GM18951 (cell line): ENCODE results near the gene OPN1SW.

Experiments used
- POLR2A ChIP-seq: IDR thresholded peaks from 4 replicates; pipeline ENCODE4 v1.6.1; 2011; ENCODE audit warnings: mild to moderate bottlenecking; ENCODE audit not compliant: insufficient read length, insufficient read depth; ENCODE audit errors: extremely low read depth
- in situ Hi-C: fragments of 300-500 bp; cut with MboI; formaldehyde crosslinking; loops from one replicate; pipeline ENCODE4 v1.12.0; 2022; ENCODE audit warnings: low sequenced_read_pairs, mixed read lengths, inconsistent platforms; ENCODE audit not compliant: unreplicated experiment

The OPN1SW gene

DNA sequence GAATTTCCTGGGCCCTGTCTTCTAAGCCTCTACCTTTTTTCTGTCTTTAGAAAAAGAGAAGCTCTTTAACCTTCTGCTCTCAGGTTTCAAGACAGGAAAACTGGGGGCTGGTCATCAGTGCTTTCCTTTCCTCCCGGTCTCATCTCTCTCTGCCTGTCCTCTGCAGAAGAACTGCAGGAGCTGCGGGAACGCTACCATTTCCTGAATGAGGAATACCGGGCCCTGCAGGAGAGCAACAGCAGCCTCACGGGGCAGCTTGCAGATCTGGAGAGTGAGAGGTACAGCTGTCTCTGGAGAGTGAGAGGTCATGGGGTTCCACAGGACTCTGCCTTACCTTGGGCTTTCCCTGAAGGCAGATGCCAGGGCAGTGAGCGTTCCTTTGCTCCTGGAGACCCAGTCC is 28.9 kb upstream of the OPN1SW start:
- no peak for TF ChIP-seq POLR2A
- in situ Hi-C loops = no loop called here

DNA sequence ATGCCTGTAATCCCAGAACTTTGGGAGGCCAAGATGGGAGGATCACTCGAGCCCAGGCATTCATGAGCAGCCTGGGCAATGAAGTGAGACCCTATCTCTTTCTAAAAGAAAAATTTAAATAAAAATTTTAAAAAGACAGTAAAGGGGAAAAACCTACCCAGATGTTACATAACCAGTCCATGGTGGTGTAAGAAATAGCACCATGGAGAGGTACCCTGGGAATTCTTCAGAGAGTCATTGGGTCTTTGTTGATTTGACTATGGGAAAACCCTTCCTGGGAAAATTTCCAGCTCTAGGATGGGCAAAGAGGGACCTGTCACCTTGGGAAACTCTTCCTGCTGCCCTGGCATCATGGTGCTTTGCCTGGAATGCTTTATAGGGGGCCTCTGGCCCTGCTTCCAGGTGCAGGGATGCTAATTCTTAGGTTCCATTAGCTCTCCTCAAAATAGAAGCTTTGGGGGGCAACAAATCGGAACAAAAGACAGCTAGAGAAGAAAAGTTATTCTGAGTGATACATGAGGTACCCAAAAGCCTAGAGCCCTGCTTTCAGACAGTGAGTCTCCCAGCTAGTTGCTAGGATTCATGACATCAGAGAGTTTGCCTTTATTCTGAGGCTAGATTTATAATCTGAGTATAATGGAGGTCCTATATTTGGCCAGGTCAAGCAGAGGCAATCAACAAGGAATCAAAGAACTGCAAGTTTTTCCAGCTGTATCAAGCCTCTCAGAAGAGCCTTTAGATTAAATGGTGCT is 26.2 kb upstream of the OPN1SW start:
- in situ Hi-C loops = no loop called here
- no peak for TF ChIP-seq POLR2A

- in situ Hi-C loops = no loop called here
- TF ChIP-seq POLR2A = no peak
Measured at GRCh38 chr7:128801003-128801402, 25.4 kb upstream of the OPN1SW start.

- no peak for TF ChIP-seq POLR2A
- in situ Hi-C loops = no loop called here
Measured at GRCh38 chr7:128800567-128800966, 25.0 kb upstream of the OPN1SW start.

GRCh38 chr7:128799451-128799850 is 23.9 kb upstream of the OPN1SW start:
- no peak for TF ChIP-seq POLR2A
- in situ Hi-C loops = no loop called here

DNA sequence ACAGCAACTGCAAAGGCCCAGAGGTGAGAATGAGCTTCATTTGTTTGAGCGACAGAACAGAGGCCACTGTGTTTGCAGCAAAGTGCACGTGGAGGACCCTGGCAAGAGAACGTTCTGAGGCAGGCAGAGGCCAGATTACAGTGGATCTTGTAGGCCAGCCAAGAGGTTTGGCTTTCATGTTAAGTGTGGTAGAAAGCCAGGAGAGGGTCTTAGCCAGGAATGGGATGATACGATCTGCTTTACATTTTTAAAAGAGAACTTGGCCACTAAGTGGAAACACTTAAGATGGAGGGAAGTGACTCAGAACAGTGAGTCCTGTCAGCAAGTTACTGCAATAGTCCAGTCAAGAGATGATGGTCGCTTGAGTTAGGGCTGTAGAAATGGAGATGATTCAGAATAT is 20.7 kb upstream of the OPN1SW start:
- in situ Hi-C loops = no loop called here
- no peak for TF ChIP-seq POLR2A

- in situ Hi-C loops = no loop called here
- TF ChIP-seq POLR2A = no peak
Measured at GRCh38 chr7:128795129-128795528, 19.5 kb upstream of the OPN1SW start.

GRCh38 chr7:128794436-128794835 is 18.8 kb upstream of the OPN1SW start:
- in situ Hi-C loops = no loop called here
- no peak for TF ChIP-seq POLR2A

DNA sequence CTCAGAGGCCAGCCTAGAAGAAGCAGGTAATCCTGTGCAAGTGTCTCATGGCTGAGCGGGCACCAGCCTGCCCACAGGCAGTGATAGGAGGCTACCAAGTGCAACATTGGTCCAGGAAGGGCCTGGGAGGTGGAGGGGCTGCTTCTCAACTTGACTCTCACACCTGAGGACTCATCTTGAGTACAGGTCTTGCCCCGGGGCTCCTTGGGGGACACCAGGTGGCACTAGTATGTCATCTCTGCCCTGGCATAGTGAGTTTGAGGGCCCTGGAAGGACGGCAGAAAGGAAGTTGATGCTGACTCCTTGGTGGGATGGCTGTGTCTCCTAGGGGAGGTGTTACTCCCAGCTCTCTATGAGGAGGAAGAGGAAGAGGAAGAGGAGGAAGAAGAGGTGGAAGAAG is 18.4 kb upstream of the OPN1SW start:
- in situ Hi-C loops = no loop called here
- no peak for TF ChIP-seq POLR2A

DNA sequence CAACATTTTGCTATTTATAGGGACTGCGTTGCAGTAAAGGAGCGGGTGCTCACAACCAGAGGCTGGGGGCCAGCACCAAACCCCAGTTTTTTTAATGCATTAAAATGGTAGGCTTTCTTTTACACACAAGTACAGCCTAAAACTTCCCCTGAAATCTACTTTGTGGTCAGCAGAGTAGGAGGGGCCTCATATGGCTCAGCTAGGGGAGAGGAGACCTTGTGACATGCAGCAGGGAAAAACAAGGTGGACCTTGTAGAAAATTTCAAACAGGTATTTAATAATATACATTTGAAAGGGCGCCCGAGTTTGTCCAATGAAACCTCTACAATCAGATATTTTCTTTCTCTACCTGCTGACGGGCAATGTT is 17.6 kb upstream of the OPN1SW start:
- in situ Hi-C loops = no loop called here
- no peak for TF ChIP-seq POLR2A

DNA sequence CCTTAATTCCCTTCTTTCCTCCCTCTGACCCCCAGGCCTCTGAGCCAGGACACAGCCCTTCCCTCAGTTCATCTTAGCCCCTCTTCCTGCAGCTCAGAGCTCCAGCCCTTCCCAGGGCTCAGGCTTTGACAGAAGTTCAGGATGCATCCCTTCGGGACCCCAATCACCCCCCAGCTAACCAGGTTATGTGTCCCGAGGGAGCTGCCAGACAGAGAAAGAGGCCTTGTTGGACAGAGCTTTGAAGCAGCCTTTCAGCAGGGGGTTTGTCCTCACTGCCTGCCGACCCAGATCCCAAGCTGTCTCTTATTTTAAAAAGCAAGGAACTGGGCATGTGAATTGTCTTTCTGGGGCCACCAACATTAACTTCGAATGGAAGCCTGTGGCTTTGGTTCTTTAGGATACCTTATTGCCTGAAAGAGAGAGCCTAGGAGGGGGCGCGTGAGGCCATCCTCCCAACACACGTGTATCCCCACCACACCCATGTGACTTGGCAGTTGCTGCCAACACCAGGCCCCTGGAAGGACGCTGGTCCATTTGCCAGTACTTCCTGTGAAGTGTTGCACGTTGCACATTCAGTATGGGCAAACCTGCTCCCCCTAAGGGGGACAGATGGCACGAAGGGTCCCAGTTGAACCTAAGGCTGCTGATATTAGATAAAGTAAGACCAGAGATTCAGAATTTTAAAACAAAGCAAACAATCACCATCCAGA is 17.0 kb upstream of the OPN1SW start:
- in situ Hi-C loops = no loop called here

DNA sequence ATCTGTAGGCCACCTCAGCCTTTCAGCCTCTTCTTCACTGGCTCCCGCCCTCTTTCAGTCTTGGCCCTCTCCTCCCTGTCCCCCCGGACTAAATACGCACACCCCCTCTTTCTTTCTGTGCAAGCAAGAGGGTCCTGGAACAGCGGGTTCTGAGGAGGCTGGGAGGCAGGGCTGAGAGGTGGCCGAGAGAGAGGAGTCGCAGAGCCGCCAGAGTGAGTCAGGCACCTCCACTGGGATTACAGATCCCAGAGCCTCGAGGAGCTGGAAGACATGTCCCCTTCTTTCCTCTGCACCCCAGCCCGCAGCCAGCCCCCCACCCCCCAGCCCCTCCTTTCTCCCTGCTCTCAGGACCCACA is 16.4 kb upstream of the OPN1SW start:
- TF ChIP-seq POLR2A = no peak

More for the DNA sequence above, 17.0 kb upstream of the OPN1SW start:
- no peak for TF ChIP-seq POLR2A

GRCh38 chr7:128791121-128791971 is 15.8 kb upstream of the OPN1SW start, which contains the start of gene CCDC136:
Gene CCDC136, plus strand, starts transcription at chr7:128791968. Its CDS starts 444 bp downstream, at chr7:128792412.
- peak; percentile 53 for TF ChIP-seq POLR2A
- in situ Hi-C loops = no loop called here

More for the DNA sequence above, 16.4 kb upstream of the OPN1SW start:
- in situ Hi-C loops = no loop called here
